Astrocyte (in vitro differentiated cells and primary cell): ENCODE data around the gene INPP5A. TPM values are rescaled to one million over a fixed set of nuclear protein-coding genes. Genes with fewer than 3 reads are reported as not detected.

ENCODE experiments used
- DNase-seq: peaks from one replicate; pipeline ENCODE4 v3.0.0-alpha.2; 2010; ENCODE audit warnings: low read depth
- FAIRE-seq: peaks from 2 replicates; lab custom pipeline; 2011; peaks lifted over from hg19 to GRCh38; lab: Jason Lieb, UNC
- H2AFZ ChIP-seq: 2 replicates; pipeline ENCODE4 v1.6.0; 2012; ENCODE audit warnings: low read depth, low read length, inconsistent platforms
- H3K27ac ChIP-seq: 2 replicates; pipeline ENCODE4 v1.5.1; 2011; ENCODE audit warnings: low read depth, low read length, inconsistent platforms
- H3K27me3 ChIP-seq: 2 replicates; pipeline ENCODE4 v1.6.0; 2011; ENCODE audit warnings: low read length, inconsistent platforms; ENCODE audit not compliant: insufficient read depth
- H3K36me3 ChIP-seq: 2 replicates; pipeline ENCODE4 v1.5.1; 2011; ENCODE audit warnings: low read length, inconsistent platforms; ENCODE audit not compliant: insufficient read depth
- H3K4me1 ChIP-seq: 2 replicates; pipeline ENCODE4 v1.5.1; 2011; ENCODE audit warnings: low read length, inconsistent platforms; ENCODE audit not compliant: insufficient read depth
- H3K4me2 ChIP-seq: 2 replicates; pipeline ENCODE4 v1.6.0; 2012; ENCODE audit warnings: low read length, inconsistent platforms
- H3K4me3 ChIP-seq: 2 replicates; pipeline ENCODE4 v1.5.1; 2011; ENCODE audit warnings: low read depth, mild to moderate bottlenecking, low read length, inconsistent platforms; ENCODE audit not compliant: insufficient read depth
- H3K79me2 ChIP-seq: 2 replicates; pipeline ENCODE4 v1.6.0; 2012; ENCODE audit warnings: mild to moderate bottlenecking, low read length, inconsistent platforms; ENCODE audit not compliant: insufficient read depth
- H3K9ac ChIP-seq: 2 replicates; pipeline ENCODE4 v1.6.0; 2012; ENCODE audit warnings: mild to moderate bottlenecking, low read length, inconsistent platforms
- H3K9me3 ChIP-seq: 2 replicates; pipeline ENCODE4 v1.5.1; 2012; ENCODE audit warnings: low read depth, mild to moderate bottlenecking, low read length, inconsistent platforms; ENCODE audit not compliant: insufficient read depth
- H4K20me1 ChIP-seq: 2 replicates; pipeline ENCODE4 v1.6.0; 2012; ENCODE audit warnings: low read length, inconsistent platforms; ENCODE audit not compliant: insufficient read depth
- H3K27ac Mint-ChIP-seq: one replicate; pipeline ENCODE4 v1.8.0; 2021; ENCODE audit warnings: mild to moderate bottlenecking, mixed read lengths; ENCODE audit not compliant: unreplicated experiment
- H3K27me3 Mint-ChIP-seq: one replicate; pipeline ENCODE4 v1.8.0; 2021; ENCODE audit warnings: low read depth, mixed read lengths; ENCODE audit not compliant: unreplicated experiment
- H3K36me3 Mint-ChIP-seq: one replicate; pipeline ENCODE4 v1.8.0; 2021; ENCODE audit warnings: low read depth, mixed read lengths; ENCODE audit not compliant: unreplicated experiment
- H3K4me1 Mint-ChIP-seq: one replicate; pipeline ENCODE4 v1.8.0; 2021; ENCODE audit warnings: low read depth, mixed read lengths; ENCODE audit not compliant: unreplicated experiment
- H3K4me3 Mint-ChIP-seq: one replicate; pipeline ENCODE4 v1.8.0; 2021; ENCODE audit warnings: mild to moderate bottlenecking, moderate library complexity, mixed read lengths; ENCODE audit not compliant: unreplicated experiment
- H3K9me3 Mint-ChIP-seq: one replicate; pipeline ENCODE4 v1.8.0; 2021; ENCODE audit warnings: mild to moderate bottlenecking, mixed read lengths; ENCODE audit not compliant: unreplicated experiment
- CTCF ChIP-seq: IDR thresholded peaks from 2 replicates; pipeline ENCODE4 v1.5.1; 2011; ENCODE audit warnings: low read depth, mild to moderate bottlenecking, inconsistent platforms, low read length, moderate library complexity; ENCODE audit not compliant: insufficient read depth
- EZH2 ChIP-seq: IDR thresholded peaks from 2 replicates; pipeline ENCODE4 v1.6.1; 2012; ENCODE audit warnings: mild to moderate bottlenecking, low read length, inconsistent platforms; ENCODE audit not compliant: insufficient read depth
- total RNA-seq: library from RNA; stranded (reverse); gene quantifications from 2 replicates; pipeline ENCODE4 v1.2.1, GENCODE V29; 2021

Gene INPP5A
- total RNA-seq, 1 donor from 2014 or later: 39.1 TPM

GRCh38 chr10:132721725-132722124 is 184.1 kb downstream of the INPP5A start:
- no peak overlapping the region for H3K4me3 ChIP-seq
- no peaks in the 10 kb centered on the region for H3K4me1 Mint-ChIP-seq
- TF ChIP-seq EZH2 (no peak), CTCF (no peak)
- FAIRE-seq (no peak), DNase-seq (no peak)
- no peaks in the 10 kb centered on the region for H3K9me3 ChIP-seq
- H3K36me3 ChIP-seq: no peaks in the 10 kb centered on the region
- H3K27ac Mint-ChIP-seq: no peak overlapping the region
- H2AFZ ChIP-seq: no peak overlapping the region
- no peaks in the 10 kb centered on the region for H3K27me3 ChIP-seq
- H3K27ac ChIP-seq: no peak overlapping the region
- H3K4me2 ChIP-seq: no peak overlapping the region
- H3K79me2 ChIP-seq: no peaks in the 10 kb centered on the region
- H4K20me1 ChIP-seq: no peaks in the 10 kb centered on the region
- H3K4me1 ChIP-seq: no peaks in the 10 kb centered on the region
- H3K9me3 Mint-ChIP-seq: no peaks in the 10 kb centered on the region
- no peak overlapping the region for H3K4me3 Mint-ChIP-seq
- H3K9ac ChIP-seq: peak overlapping the region; percentile 20
- H3K27me3 Mint-ChIP-seq: no peaks in the 10 kb centered on the region
- H3K36me3 Mint-ChIP-seq: peaks cover 26% of the 10 kb centered on the region

DNA sequence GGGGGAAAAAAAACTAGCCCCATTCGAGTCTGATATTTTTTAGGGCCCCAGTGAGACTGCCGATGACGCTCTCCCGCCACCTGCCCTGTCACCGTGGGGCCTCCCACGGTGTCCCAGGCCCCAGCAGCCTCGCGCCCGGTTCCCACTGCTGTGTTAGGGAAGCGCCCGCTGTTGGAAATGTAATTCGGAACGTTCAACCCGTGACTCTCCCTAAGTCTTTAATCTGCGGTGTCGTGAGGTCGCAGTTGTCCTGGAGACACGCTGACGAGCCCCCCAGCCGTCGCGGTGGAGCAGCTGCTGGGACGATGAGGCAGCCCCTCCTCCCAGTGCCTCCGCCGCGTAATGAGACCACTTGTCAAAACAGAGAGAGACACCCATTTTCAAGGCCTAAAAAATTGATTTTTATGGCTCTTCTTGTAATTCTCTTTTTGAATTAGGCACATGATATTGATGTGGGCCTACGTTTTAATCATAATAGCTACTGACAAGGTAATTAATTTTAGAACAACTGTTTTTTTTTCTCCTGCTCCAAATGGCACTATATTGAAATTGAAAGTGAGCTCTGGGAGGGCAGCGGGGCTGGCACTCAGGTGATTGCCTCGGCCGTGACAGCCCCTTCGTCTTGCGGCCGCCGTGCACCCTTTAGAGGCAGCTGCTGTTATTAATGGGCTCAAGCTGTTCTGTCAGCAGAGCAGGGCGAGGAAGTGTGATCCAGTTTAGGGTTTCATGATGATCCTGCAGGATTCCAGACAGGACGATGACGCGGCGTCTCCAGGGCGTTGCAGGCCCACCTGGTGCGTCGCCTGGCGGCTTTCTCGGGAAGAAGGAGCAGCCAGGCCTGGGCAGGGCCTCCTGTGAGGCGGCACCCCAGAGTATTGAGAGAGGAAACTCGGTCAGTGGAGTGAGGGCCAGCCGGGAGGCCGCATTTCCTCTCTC is 185.1 kb downstream of the INPP5A start:
- peaks cover 32% of the 10 kb centered on the region for H3K36me3 Mint-ChIP-seq
- H3K9me3 Mint-ChIP-seq: no peaks in the 10 kb centered on the region

More for the DNA sequence above, 185.1 kb downstream of the INPP5A start:
- Histone ChIP-seq H3K27me3 (no peaks in the 10 kb centered on the region), H4K20me1 (no peaks in the 10 kb centered on the region), H3K79me2 (no peaks in the 10 kb centered on the region), H3K9ac (no peak overlapping the region), H3K9me3 (no peaks in the 10 kb centered on the region), H3K27ac (peak overlapping the region; percentile 48), H2AFZ (no peak overlapping the region), H3K36me3 (no peaks in the 10 kb centered on the region), H3K4me2 (peak overlapping the region; percentile 16), H3K4me1 (no peaks in the 10 kb centered on the region), H3K4me3 (no peak overlapping the region)
- Mint-ChIP-seq H3K27me3 (no peaks in the 10 kb centered on the region), H3K4me3 (no peak overlapping the region), H3K27ac (no peak overlapping the region), H3K4me1 (no peaks in the 10 kb centered on the region)
- no peak for TF ChIP-seq CTCF
- no peak for TF ChIP-seq EZH2
- DNase-seq: no peak
- no peak for FAIRE-seq
